IPS-18c (cell line): ENCODE measurements around the gene TSPAN14.
"Not testable (repeated sequence)": the region's sequence is repeated elsewhere in the genome, so short reads cannot be mapped to it uniquely, and the experiment has no call there.

Experiments used
- H3K4me3 ChIP-seq: 2 replicates; pipeline ENCODE4 v1.7.0; 2013; ENCODE audit warnings: low read depth, mild to moderate bottlenecking, low read length, moderate library complexity; ENCODE audit not compliant: insufficient read depth
- H3K9me3 ChIP-seq: one replicate; pipeline ENCODE4 v1.6.1; 2013; ENCODE audit warnings: mild to moderate bottlenecking, low read length, moderate library complexity; ENCODE audit not compliant: control insufficient read depth, insufficient read depth

Gene TSPAN14

DNA sequence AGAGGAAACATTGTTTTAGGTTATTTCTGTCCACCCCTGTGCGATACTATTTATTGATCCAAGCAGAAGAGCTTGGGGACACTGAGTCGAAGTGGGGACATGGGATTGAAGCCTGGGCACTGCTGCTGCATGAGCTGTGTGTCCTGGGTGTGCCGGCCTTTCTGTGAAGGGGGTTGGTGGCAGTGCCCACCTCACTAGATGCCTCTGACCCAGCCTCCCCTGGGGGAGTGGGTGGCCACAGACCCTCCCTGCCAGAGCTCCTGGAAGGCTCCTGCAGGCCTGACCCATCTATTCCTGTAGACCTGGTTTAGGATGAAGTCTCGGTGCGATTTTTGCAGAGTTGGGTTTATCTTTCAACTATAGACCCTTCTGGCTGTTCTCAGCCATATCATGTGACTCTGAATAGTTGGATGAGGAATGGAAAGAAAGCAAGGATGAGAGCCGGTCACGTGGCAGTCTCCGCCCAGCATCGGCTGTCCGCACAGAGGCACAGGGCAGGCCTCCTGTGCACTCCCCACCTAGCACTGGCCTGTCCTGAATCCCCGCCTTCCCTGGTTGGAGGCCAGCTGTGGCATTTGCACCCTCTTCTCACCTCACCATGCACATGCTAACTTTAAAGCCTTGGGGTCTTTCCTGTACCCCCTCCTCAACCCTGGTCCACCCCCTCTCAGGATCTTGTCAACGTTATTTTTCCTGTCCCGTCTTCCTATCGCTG lies 66.0 kb downstream of the TSPAN14 start:
- Histone ChIP-seq H3K4me3 (no peak overlapping the region), H3K9me3 (no peaks in the 10 kb centered on the region)

DNA sequence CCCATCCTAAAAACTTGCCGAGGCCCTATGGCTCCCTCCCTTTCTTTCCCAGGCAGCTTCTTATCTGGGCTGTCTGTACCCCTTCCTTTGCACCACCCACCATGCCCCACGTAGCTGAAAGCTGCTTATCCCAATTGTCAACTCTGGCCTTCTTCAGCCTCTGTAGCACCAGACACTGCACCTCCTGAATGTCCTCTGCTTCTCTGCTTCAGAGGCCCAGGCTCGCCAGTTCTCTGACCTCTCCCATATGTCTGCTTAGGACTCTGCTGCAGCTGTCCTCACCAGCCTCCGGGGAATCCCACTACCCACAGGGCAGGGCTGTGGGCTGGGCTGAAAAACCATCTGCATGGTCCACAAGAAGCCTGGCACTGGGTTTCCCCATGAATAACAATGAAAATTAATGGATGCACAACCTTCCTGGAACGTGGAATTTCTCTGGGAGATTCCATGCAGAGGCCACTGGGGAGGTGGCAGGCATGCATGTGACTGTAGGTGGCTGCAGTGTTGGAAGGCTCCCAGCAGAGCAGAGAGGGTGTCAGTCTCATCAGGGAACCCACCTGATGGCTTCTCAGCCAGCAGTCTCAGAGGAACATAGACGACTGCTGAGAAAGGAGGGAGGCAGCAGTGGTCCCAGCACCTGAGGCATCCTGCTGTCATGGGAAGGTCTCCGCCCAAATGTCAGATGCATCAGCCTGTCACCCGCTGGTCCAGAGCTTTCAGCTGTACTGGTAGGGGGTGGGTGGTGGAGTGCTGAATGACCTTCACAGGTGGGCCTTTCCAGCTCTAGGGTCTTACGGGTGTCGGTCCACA lies 66.8 kb downstream of the TSPAN14 start:
- no peak overlapping the region for H3K4me3 ChIP-seq

GRCh38 chr10:80522756-80523363 lies 68.8 kb downstream of the TSPAN14 start:
- no peak overlapping the region for H3K4me3 ChIP-seq
- H3K9me3 ChIP-seq = no peaks in the 10 kb centered on the region

More for the DNA sequence above, 66.8 kb downstream of the TSPAN14 start:
- no peaks in the 10 kb centered on the region for H3K9me3 ChIP-seq

GRCh38 chr10:80523773-80524172 lies 69.7 kb downstream of the TSPAN14 start:
- Histone ChIP-seq H3K9me3 (no peaks in the 10 kb centered on the region), H3K4me3 (no peak overlapping the region)

GRCh38 chr10:80524190-80524909 lies 70.2 kb downstream of the TSPAN14 start:
- Histone ChIP-seq H3K4me3 (no peak overlapping the region), H3K9me3 (no peaks in the 10 kb centered on the region)

GRCh38 chr10:80526218-80526617 lies 72.1 kb downstream of the TSPAN14 start:
- Histone ChIP-seq H3K4me3 (no peak overlapping the region), H3K9me3 (no peaks in the 10 kb centered on the region)

DNA sequence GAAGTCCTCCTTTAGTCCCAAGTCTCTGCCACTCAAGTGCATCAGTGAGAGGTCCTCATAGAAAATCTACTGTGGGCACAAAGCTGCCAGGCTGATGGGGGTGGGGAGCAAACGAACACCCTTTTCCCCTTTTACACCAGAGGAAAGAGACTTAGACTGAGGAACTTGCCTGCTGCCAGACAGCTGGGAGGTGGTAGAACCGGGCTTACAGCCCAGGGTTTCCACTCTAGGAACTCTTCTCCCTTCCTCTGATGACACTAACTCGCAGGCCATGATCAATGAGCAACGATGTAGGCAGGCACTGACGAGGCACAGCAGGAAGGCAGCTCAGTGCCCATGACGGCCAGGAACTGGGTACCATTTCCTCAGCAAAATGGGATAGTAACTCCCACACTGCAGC lies 72.6 kb downstream of the TSPAN14 start:
- no peaks in the 10 kb centered on the region for H3K9me3 ChIP-seq
- H3K4me3 ChIP-seq = no peak overlapping the region

GRCh38 chr10:80528185-80528700 lies 74.1 kb downstream of the TSPAN14 start:
- Histone ChIP-seq H3K4me3 (no peak overlapping the region), H3K9me3 (no peaks in the 10 kb centered on the region)

DNA sequence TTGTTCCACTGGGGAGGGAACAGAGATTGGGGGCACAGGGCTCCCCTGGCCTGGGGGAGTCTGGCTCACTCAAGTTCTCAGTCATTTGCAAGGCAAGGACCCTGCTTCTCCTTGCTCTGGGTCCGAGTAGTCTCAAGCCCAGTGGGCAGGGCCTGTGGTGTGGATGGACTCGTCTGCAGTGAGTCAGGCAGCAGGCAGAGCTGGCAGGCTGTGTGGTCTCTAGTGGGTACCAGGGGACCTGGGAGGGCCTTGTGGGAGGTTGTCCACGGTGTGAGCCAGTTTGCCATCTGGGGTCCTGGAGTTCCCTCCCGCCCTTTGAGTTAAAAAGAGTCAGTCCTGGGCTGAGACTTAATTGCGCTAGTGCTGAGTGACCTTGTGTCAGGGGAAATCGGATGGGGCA lies 74.8 kb downstream of the TSPAN14 start:
- no peaks in the 10 kb centered on the region for H3K9me3 ChIP-seq
- no peak overlapping the region for H3K4me3 ChIP-seq

- no peaks in the 10 kb centered on the region for H3K9me3 ChIP-seq
- H3K4me3 ChIP-seq = no peak overlapping the region
Observed at GRCh38 chr10:80529604-80530003, 75.5 kb downstream of the TSPAN14 start.

DNA sequence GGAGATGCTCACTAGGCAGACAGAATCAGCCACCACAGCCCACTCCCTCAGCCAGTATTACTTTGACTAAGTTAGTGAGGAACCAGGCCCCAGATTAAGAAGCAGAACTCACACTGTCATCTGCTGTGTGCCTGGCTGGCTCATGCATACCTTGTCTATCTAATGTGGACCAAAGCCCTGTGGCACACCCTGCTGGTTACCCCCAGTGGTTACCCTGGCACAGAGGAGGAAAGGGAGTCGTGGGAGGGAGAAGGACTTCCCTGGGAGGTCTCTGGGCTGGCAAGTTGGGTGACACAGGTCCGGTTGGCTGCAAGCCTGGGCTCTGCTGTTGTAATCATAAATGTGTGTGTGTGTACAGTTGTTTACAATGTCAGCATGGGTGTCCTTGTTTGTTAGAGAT lies 76.1 kb downstream of the TSPAN14 start:
- H3K9me3 ChIP-seq = no peaks in the 10 kb centered on the region
- no peak overlapping the region for H3K4me3 ChIP-seq

GRCh38 chr10:80530816-80531215 lies 76.7 kb downstream of the TSPAN14 start:
- Histone ChIP-seq H3K4me3 (no peak overlapping the region), H3K9me3 (no peaks in the 10 kb centered on the region)

DNA sequence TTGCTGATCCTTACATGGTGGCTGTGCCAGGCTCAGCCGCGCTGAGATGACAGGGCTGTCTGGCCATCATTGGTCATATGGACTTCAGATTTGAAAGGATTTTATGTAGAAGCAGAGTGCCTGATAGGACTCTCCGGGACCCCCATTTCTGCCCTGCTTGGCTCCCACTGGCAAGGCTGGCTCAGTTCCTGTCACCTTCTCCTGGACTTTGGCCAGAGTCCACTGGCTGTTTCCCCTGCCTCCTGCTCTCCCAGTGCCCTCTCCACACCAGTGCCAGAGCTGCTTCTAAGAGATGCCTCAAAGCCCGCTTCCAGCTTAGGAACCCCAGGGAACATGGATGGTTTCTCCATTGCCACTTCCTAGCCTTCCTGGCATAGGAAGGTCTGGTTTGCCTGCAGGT lies 78.5 kb downstream of the TSPAN14 start:
- no peak overlapping the region for H3K4me3 ChIP-seq
- H3K9me3 ChIP-seq = no peaks in the 10 kb centered on the region

DNA sequence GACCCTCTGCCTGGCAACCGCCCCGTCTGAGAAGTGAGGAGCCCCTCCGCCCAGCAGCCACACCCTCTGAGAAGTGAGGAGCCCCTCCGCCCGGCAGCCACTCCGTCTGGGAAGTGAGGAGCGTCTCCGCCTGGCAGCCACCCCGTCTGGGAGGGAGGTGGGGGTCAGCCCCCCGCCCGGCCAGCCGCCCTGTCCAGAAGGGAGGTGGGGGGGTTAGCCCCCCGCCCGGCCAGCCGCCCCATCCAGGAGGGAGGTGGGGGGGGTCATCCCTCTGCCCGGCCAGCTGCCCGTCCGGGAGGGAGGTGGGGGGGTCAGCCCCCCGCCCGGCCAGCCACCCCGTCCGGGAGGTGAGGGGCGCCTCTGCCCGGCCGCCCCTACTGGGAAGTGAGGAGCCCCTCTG lies 79.9 kb downstream of the TSPAN14 start:
- not testable (repeated sequence) for H3K4me3 ChIP-seq, H3K9me3 ChIP-seq

- H3K4me3 ChIP-seq, H3K9me3 ChIP-seq: not testable (repeated sequence)
Observed at GRCh38 chr10:80534646-80535045, 80.5 kb downstream of the TSPAN14 start.

GRCh38 chr10:80535671-80536360 lies 81.7 kb downstream of the TSPAN14 start:
- no peak overlapping the region for H3K4me3 ChIP-seq
- peaks cover 2% of the 10 kb centered on the region for H3K9me3 ChIP-seq

- Histone ChIP-seq H3K9me3 (peaks cover 2% of the 10 kb centered on the region), H3K4me3 (no peak overlapping the region)
Observed at GRCh38 chr10:80536361-80536835, 82.3 kb downstream of the TSPAN14 start.
